ENCODE data around the gene ZNF827. TPM values are rescaled to one million over a fixed set of nuclear protein-coding genes. Genes with fewer than 3 reads are reported as not detected.
A peak's percentile ranks its signal among the peaks of the same experiment; 100 is the strongest.

Gene ZNF827
- total and polyA plus RNA-seq, 3 experiments from 2014 or later, result 6.9 to 32.5 (median 32.2) TPM

GRCh38 chr4:145930592-145930991 is 8.0 kb downstream of the ZNF827 start:
- H3K4me3 ChIP-seq (ENCODE audit: low read length), result no peak overlapping the region
- Mint-ChIP-seq H3K27ac (peak overlapping the region in 3 of 8 donors; percentile 20 to 71 (median 25)), H3K36me3 (peaks cover 0 to 3% (median 1%) of the 10 kb centered on the region in 3 donors), H3K4me3 (no peak overlapping the region), H3K27me3 (no peaks in the 10 kb centered on the region), H3K9me3 (no peaks in the 10 kb centered on the region), H3K4me1 (peaks cover 31 to 74% (median 59%) of the 10 kb centered on the region in 3 donors)
- no peak for DNase-seq
- CTCF ChIA-PET, result interaction anchor here (1.0 kb wide), 1 partner anchor 16 kb away, joined by 3 read pairs; no protein-coding TSS in a partner anchor
- H3K27ac ChIP-seq (ENCODE audit: low read depth, low read length), result no peak overlapping the region
- POLR2A ChIA-PET, result no interaction called here
- no peaks in the 10 kb centered on the region for H3K27me3 ChIP-seq (ENCODE audit: insufficient read depth, low read length, poor library complexity, severe bottlenecking)
- H3K4me1 ChIP-seq (ENCODE audit: insufficient read depth, low read length), result no peaks in the 10 kb centered on the region
- H3K36me3 ChIP-seq (ENCODE audit: insufficient read depth, low read length), result no peaks in the 10 kb centered on the region
- no peaks in the 10 kb centered on the region for H3K9me3 ChIP-seq (ENCODE audit: low read length)

DNA sequence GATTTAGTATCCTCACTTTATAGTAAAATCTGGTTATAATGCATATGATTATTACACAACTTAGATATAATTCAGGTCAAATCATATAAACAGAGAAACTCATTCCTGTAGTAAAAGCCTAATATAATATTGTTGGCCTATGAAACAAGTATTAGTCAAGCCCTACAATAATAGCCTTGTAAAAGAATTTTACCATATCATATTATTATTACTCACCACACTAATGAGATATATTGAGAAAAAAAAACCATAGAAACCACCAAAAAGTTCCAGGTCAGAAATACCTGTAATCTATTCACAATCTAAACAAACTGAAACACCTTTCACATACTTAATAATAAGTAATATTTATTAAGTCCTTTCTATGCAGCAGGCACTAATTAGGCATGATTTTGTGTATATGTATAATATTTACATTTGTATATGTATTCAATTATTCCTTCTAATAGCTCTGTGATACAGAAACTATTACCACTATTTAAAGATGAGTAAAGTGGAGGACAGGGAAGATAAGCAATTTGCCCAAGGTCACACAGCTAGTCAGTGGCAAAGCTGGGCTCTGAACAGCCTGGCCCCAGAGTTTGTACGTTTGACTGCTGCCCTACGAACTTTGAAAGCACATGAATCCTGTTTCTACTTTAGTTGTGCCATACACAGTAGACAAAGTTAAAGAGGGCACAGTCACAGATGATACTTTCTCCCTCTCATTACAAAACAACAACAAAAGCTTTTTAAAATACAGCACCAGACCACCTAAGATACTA is 9.0 kb downstream of the ZNF827 start:
- POLR2A ChIA-PET, result interaction anchor here (0.8 kb wide), 1 partner anchor 12 kb away, joined by 3 read pairs; no protein-coding TSS in a partner anchor
- peaks cover 25 to 68% (median 53%) of the 10 kb centered on the region in 3 donors for H3K4me1 Mint-ChIP-seq
- Histone ChIP-seq H3K4me1 (ENCODE audit: insufficient read depth, low read length) (no peaks in the 10 kb centered on the region), H3K4me3 (ENCODE audit: low read length) (no peak overlapping the region), H3K27ac (ENCODE audit: low read depth, low read length) (no peak overlapping the region), H3K27me3 (ENCODE audit: insufficient read depth, low read length, poor library complexity, severe bottlenecking) (no peaks in the 10 kb centered on the region), H3K9me3 (ENCODE audit: low read length) (no peaks in the 10 kb centered on the region), H3K36me3 (ENCODE audit: insufficient read depth, low read length) (no peaks in the 10 kb centered on the region)
- H3K4me3 Mint-ChIP-seq, result no peak overlapping the region
- no peak for DNase-seq
- peaks cover 1 to 4% (median 4%) of the 10 kb centered on the region in 3 donors for H3K36me3 Mint-ChIP-seq
- CTCF ChIA-PET, result no interaction called here
- H3K27ac Mint-ChIP-seq, result peak overlapping the region in 3 of 8 donors; percentile 3 to 71 (median 60)
- H3K27me3 Mint-ChIP-seq, result no peaks in the 10 kb centered on the region
- H3K9me3 Mint-ChIP-seq, result no peaks in the 10 kb centered on the region

DNA sequence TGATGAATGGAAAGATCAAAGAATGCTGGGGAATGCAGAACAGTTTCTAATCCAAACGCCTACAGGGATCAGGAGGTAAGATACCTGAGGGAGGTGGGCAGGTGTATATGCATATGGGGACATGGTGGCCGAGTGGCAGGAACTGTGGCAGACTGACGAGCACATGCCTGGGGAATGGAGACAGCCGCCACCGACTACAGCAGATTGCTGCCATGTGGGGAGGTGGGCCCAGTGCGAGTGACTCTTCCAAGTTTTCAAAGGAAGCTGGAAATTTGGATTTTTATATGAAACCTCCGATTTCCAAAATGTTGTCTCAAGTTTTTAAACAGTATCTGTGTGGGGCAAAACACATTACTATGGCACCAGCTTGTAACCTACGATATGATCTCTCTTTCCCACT is 9.9 kb downstream of the ZNF827 start:
- POLR2A ChIA-PET, result no interaction called here
- CTCF ChIA-PET, result no interaction called here
- Histone ChIP-seq H3K4me3 (ENCODE audit: low read length) (no peak overlapping the region), H3K27ac (ENCODE audit: low read depth, low read length) (no peak overlapping the region), H3K36me3 (ENCODE audit: insufficient read depth, low read length) (no peaks in the 10 kb centered on the region), H3K27me3 (ENCODE audit: insufficient read depth, low read length, poor library complexity, severe bottlenecking) (no peaks in the 10 kb centered on the region), H3K9me3 (ENCODE audit: low read length) (no peaks in the 10 kb centered on the region), H3K4me1 (ENCODE audit: insufficient read depth, low read length) (no peaks in the 10 kb centered on the region)
- no peak overlapping the region for H3K4me3 Mint-ChIP-seq
- no peak for DNase-seq
- no peaks in the 10 kb centered on the region for H3K9me3 Mint-ChIP-seq
- H3K27ac Mint-ChIP-seq, result peak overlapping the region in 1 of 8 donors; percentile 47
- H3K27me3 Mint-ChIP-seq, result no peaks in the 10 kb centered on the region
- peaks cover 1 to 4% (median 4%) of the 10 kb centered on the region in 3 donors for H3K36me3 Mint-ChIP-seq
- H3K4me1 Mint-ChIP-seq, result peaks cover 25 to 65% (median 52%) of the 10 kb centered on the region in 3 donors

GRCh38 chr4:145927030-145927429 is 11.6 kb downstream of the ZNF827 start:
- ChIA-PET POLR2A (no interaction called here), CTCF (no interaction called here)
- H3K4me1 Mint-ChIP-seq, result peaks cover 26 to 63% (median 54%) of the 10 kb centered on the region in 3 donors
- Histone ChIP-seq H3K9me3 (ENCODE audit: low read length) (no peaks in the 10 kb centered on the region), H3K27me3 (ENCODE audit: insufficient read depth, low read length, poor library complexity, severe bottlenecking) (no peaks in the 10 kb centered on the region), H3K36me3 (ENCODE audit: insufficient read depth, low read length) (no peaks in the 10 kb centered on the region), H3K4me1 (ENCODE audit: insufficient read depth, low read length) (no peaks in the 10 kb centered on the region), H3K4me3 (ENCODE audit: low read length) (no peak overlapping the region), H3K27ac (ENCODE audit: low read depth, low read length) (no peak overlapping the region)
- no peak for DNase-seq
- H3K27me3 Mint-ChIP-seq, result no peaks in the 10 kb centered on the region
- peak overlapping the region in 1 of 8 donors; percentile 56 for H3K27ac Mint-ChIP-seq
- peaks cover 1 to 4% (median 4%) of the 10 kb centered on the region in 3 donors for H3K36me3 Mint-ChIP-seq
- H3K9me3 Mint-ChIP-seq, result no peaks in the 10 kb centered on the region
- no peak overlapping the region for H3K4me3 Mint-ChIP-seq

GRCh38 chr4:145921231-145921630 is 17.4 kb downstream of the ZNF827 start:
- POLR2A ChIA-PET, result no interaction called here
- Histone ChIP-seq H3K27ac (ENCODE audit: low read depth, low read length) (no peak overlapping the region), H3K36me3 (ENCODE audit: insufficient read depth, low read length) (no peaks in the 10 kb centered on the region), H3K4me3 (ENCODE audit: low read length) (no peak overlapping the region), H3K4me1 (ENCODE audit: insufficient read depth, low read length) (no peaks in the 10 kb centered on the region), H3K9me3 (ENCODE audit: low read length) (no peaks in the 10 kb centered on the region), H3K27me3 (ENCODE audit: insufficient read depth, low read length, poor library complexity, severe bottlenecking) (no peaks in the 10 kb centered on the region)
- Mint-ChIP-seq H3K9me3 (no peaks in the 10 kb centered on the region), H3K4me1 (peaks cover 27 to 68% (median 61%) of the 10 kb centered on the region in 3 donors), H3K27ac (no peak overlapping the region), H3K4me3 (no peak overlapping the region), H3K36me3 (peaks cover 4 to 16% (median 6%) of the 10 kb centered on the region in 3 donors), H3K27me3 (no peaks in the 10 kb centered on the region)
- CTCF ChIA-PET, result no interaction called here
- no peak for DNase-seq

DNA sequence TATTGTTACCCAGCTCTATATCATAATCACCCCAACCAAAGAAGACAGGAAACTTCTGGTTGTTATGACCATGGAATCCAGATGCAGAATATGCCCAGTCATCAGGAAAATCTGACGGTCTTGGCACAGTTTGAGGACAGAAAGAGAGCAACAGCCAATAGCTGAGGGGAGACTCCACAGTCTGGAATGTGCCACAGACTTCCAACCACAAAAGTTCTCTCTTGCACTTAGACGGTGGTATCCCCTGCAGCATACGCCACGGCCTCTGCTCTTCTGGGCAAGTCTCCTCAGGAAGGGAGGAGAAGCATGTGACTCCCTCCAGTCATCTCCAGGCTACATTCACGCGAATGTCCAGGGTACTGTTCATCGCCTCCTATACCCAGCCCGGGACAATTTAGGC is 18.4 kb downstream of the ZNF827 start:
- Histone ChIP-seq H3K27ac (ENCODE audit: low read depth, low read length) (no peak overlapping the region), H3K36me3 (ENCODE audit: insufficient read depth, low read length) (no peaks in the 10 kb centered on the region), H3K9me3 (ENCODE audit: low read length) (no peaks in the 10 kb centered on the region), H3K27me3 (ENCODE audit: insufficient read depth, low read length, poor library complexity, severe bottlenecking) (no peaks in the 10 kb centered on the region), H3K4me1 (ENCODE audit: insufficient read depth, low read length) (no peaks in the 10 kb centered on the region), H3K4me3 (ENCODE audit: low read length) (no peak overlapping the region)
- POLR2A ChIA-PET, result no interaction called here
- DNase-seq, result no peak
- CTCF ChIA-PET, result no interaction called here
- Mint-ChIP-seq H3K27ac (no peak overlapping the region), H3K4me3 (no peak overlapping the region), H3K4me1 (peaks cover 29 to 75% (median 59%) of the 10 kb centered on the region in 3 donors), H3K36me3 (peaks cover 4 to 16% (median 11%) of the 10 kb centered on the region in 3 donors), H3K9me3 (no peaks in the 10 kb centered on the region), H3K27me3 (no peaks in the 10 kb centered on the region)

DNA sequence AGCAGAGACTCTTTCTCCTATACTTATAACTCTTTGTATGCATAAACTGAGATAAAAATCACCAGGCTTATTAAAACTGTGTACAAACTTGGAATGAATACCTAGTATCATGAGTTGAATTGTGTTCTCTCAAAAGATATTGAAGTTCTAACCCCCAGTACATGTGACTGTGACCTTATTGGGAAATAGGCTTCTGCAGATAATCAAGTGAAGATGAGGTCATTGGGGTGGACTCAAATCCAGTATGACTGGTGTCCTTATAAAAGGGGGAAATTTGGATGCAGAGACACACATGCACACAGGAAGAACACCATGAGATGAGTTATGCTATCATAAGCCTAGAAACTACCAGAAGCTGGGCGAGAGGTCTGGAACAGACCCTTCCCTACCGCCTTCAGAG is 26.2 kb downstream of the ZNF827 start:
- Histone ChIP-seq H3K36me3 (ENCODE audit: insufficient read depth, low read length) (no peaks in the 10 kb centered on the region), H3K4me3 (ENCODE audit: low read length) (no peak overlapping the region), H3K27me3 (ENCODE audit: insufficient read depth, low read length, poor library complexity, severe bottlenecking) (no peaks in the 10 kb centered on the region), H3K9me3 (ENCODE audit: low read length) (no peaks in the 10 kb centered on the region), H3K27ac (ENCODE audit: low read depth, low read length) (no peak overlapping the region), H3K4me1 (ENCODE audit: insufficient read depth, low read length) (peaks cover 6% of the 10 kb centered on the region)
- H3K27me3 Mint-ChIP-seq, result no peaks in the 10 kb centered on the region
- H3K9me3 Mint-ChIP-seq, result no peaks in the 10 kb centered on the region
- H3K36me3 Mint-ChIP-seq, result peaks cover 0 to 8% (median 7%) of the 10 kb centered on the region in 3 donors
- no peak overlapping the region for H3K4me3 Mint-ChIP-seq
- ChIA-PET CTCF (no interaction called here), POLR2A (no interaction called here)
- no peak for DNase-seq
- H3K27ac Mint-ChIP-seq, result no peak overlapping the region
- peaks cover 41 to 81% (median 64%) of the 10 kb centered on the region in 3 donors for H3K4me1 Mint-ChIP-seq

GRCh38 chr4:145909773-145910172 is 28.9 kb downstream of the ZNF827 start:
- ChIA-PET CTCF (no interaction called here), POLR2A (no interaction called here)
- Histone ChIP-seq H3K27me3 (ENCODE audit: insufficient read depth, low read length, poor library complexity, severe bottlenecking) (no peaks in the 10 kb centered on the region), H3K4me3 (ENCODE audit: low read length) (no peak overlapping the region), H3K27ac (ENCODE audit: low read depth, low read length) (no peak overlapping the region), H3K4me1 (ENCODE audit: insufficient read depth, low read length) (peaks cover 6% of the 10 kb centered on the region), H3K9me3 (ENCODE audit: low read length) (no peaks in the 10 kb centered on the region), H3K36me3 (ENCODE audit: insufficient read depth, low read length) (no peaks in the 10 kb centered on the region)
- Mint-ChIP-seq H3K9me3 (no peaks in the 10 kb centered on the region), H3K4me1 (peaks cover 46 to 78% (median 74%) of the 10 kb centered on the region in 3 donors), H3K36me3 (peaks cover 0 to 2% (median 2%) of the 10 kb centered on the region in 3 donors), H3K27me3 (no peaks in the 10 kb centered on the region), H3K4me3 (no peak overlapping the region), H3K27ac (peak overlapping the region in 1 of 8 donors; percentile 24)
- no peak for DNase-seq
